Measurements from ENCODE around the gene ARHGAP22. TPM values are rescaled to one million over a fixed set of nuclear protein-coding genes. Genes with fewer than 3 reads are reported as not detected.

The ARHGAP22 gene
- polyA plus RNA-seq, 1 of the 3 experiments (the other 2 are of a cell fraction) = 12.4 TPM

DNA sequence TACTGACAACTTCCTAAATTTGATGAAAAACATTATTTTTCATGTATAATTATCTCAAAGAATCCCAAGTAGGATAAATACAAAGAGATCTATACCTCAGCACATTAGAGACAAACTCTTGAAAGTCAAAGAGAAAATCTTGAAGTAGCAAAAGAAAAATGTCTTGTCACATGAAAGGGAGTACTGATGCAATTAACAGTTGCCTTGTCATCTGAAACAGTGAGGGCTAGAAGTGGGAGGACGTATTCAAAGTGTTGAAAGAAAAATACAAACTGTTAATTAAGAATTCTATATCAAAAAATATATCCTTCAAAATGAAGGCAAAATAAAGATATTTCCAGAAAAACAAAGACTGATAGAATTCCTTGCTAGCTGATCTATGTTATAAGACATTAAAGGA, 35.5 kb upstream of the ARHGAP22 start:
- 65% methylated on average over 1 of the region's 1 CpG for WGBS (ENCODE audit: low lambda C conversion rate)
- TF ChIP-seq RFX5 (IDR thresholded peaks at IDR 0.05; ENCODE audit: low read length) (no peak), GATA2 (CRISPR knock-in tag; IDR thresholded peaks at IDR 0.05) (no peak), RCOR1 (IDR thresholded peaks at IDR 0.05; ENCODE audit: low read length) (no peak), TAF1 (IDR thresholded peaks at IDR 0.05; ENCODE audit: borderline replicate concordance, low read depth, low read length) (no peak), CHD2 (IDR thresholded peaks at IDR 0.05; ENCODE audit: low read length, partially characterized antibody) (no peak), SIN3A (IDR thresholded peaks at IDR 0.05; ENCODE audit: borderline replicate concordance, low read depth, low read length) (no peak)
- TF ChIP-seq, protein P1, sequence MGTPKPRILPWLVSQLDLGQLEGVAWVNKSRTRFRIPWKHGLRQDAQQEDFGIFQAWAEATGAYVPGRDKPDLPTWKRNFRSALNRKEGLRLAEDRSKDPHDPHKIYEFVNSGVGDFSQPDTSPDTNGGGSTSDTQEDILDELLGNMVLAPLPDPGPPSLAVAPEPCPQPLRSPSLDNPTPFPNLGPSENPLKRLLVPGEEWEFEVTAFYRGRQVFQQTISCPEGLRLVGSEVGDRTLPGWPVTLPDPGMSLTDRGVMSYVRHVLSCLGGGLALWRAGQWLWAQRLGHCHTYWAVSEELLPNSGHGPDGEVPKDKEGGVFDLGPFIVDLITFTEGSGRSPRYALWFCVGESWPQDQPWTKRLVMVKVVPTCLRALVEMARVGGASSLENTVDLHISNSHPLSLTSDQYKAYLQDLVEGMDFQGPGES (IDR thresholded peaks at IDR 0.05; ENCODE audit: low read depth, low read length) = no peak
- TF ChIP-seq, protein P2, sequence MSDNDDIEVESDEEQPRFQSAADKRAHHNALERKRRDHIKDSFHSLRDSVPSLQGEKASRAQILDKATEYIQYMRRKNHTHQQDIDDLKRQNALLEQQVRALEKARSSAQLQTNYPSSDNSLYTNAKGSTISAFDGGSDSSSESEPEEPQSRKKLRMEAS (IDR thresholded peaks at IDR 0.05; ENCODE audit: low read depth) = no peak
- TF ChIP-seq, protein P3, sequence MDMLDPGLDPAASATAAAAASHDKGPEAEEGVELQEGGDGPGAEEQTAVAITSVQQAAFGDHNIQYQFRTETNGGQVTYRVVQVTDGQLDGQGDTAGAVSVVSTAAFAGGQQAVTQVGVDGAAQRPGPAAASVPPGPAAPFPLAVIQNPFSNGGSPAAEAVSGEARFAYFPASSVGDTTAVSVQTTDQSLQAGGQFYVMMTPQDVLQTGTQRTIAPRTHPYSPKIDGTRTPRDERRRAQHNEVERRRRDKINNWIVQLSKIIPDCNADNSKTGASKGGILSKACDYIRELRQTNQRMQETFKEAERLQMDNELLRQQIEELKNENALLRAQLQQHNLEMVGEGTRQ (IDR thresholded peaks at IDR 0.05; ENCODE audit: borderline replicate concordance, low read depth, low read length) = no peak
- Histone ChIP-seq H3K4me1 (ENCODE audit: control insufficient read depth in 1 of 2, insufficient read depth in 2 of 2, low read depth in 1 of 2, low read length in 1 of 2) (no peaks in the 10 kb centered on the region; a peak in 1 of 4 replicates), H3K27ac (ENCODE audit: low read depth in 2 of 2, low read length in 1 of 2) (no peak overlapping the region), H3K79me2 (ENCODE audit: insufficient read depth) (peaks cover 53% of the 10 kb centered on the region), H3K4me3 (ENCODE audit: low read depth in 2 of 2, low read length in 1 of 2) (no peak overlapping the region), H2AFZ (ENCODE audit: low read depth) (no peak overlapping the region), H3K9me3 (peaks cover 18% of the 10 kb centered on the region), H3K9me2 (no peaks in the 10 kb centered on the region), H4K20me1 (ENCODE audit: insufficient read depth) (no peaks in the 10 kb centered on the region), H3K9ac (no peak overlapping the region), H3K4me2 (no peak overlapping the region), H3F3A (replicated peaks; ENCODE audit: insufficient read depth) (peaks cover 7% of the 10 kb centered on the region), H3K36me3 (replicated peaks in 1 of 2; ENCODE audit: control insufficient read depth in 1 of 2, insufficient read depth in 2 of 2, low read length in 1 of 2) (peaks cover 0 to 6% of the 10 kb centered on the region in 2 experiments), H3K27me3 (ENCODE audit: insufficient read depth) (no peaks in the 10 kb centered on the region)
- ChIA-PET POLR2A (no interaction called here), CTCF (interaction anchor here (1.0 to 1.7 kb wide), 2 partner anchors 16 to 32 kb away, joined by 4 to 8 read pairs; no protein-coding TSS in a partner anchor)
- DNase-seq = no peak

DNA sequence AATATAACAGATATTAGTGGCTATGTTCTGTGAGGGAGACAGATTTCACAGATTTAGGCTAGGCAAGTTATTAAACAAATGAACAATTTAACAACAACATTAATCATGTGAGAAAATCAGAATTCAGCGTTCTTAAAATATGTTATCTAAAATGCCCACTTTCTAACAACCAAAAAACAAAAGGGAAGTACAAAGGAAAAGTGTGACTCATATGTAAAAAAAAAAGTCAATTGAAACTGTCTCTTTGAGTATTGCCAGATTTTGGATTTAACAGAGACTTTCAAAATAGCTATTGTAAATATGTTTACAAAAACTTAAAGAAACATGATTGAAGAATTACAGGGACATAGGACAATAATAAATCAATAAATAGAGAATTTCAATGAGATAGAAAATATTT, 34.8 kb upstream of the ARHGAP22 start:
- no peak overlapping the region for H3K4me3 ChIP-seq (ENCODE audit: low read depth in 2 of 2, low read length in 1 of 2)
- no peak overlapping the region for H3K27ac ChIP-seq (ENCODE audit: low read depth in 2 of 2, low read length in 1 of 2)
- peaks cover 0 to 2% of the 10 kb centered on the region in 2 experiments; a peak in 1 of 4 replicates for H3K4me1 ChIP-seq (ENCODE audit: control insufficient read depth in 1 of 2, insufficient read depth in 2 of 2, low read depth in 1 of 2, low read length in 1 of 2)
- peaks cover 0 to 6% of the 10 kb centered on the region in 2 experiments for H3K36me3 ChIP-seq (replicated peaks in 1 of 2; ENCODE audit: control insufficient read depth in 1 of 2, insufficient read depth in 2 of 2, low read length in 1 of 2)
- peaks cover 53% of the 10 kb centered on the region for H3K79me2 ChIP-seq (ENCODE audit: insufficient read depth)
- DNase-seq = no peak
- no peak overlapping the region for H2AFZ ChIP-seq (ENCODE audit: low read depth)
- 69% methylated on average over 1 of the region's 1 CpG for WGBS (ENCODE audit: low lambda C conversion rate)
- H4K20me1 ChIP-seq (ENCODE audit: insufficient read depth) = no peaks in the 10 kb centered on the region
- ChIA-PET POLR2A (no interaction called here), CTCF (interaction anchor here (1.0 to 5.3 kb wide), 3 partner anchors 13 to 31 kb away, joined by 3 to 35 read pairs (median 8); no protein-coding TSS in a partner anchor)
- peaks cover 18% of the 10 kb centered on the region for H3K9me3 ChIP-seq
- no peaks in the 10 kb centered on the region for H3K27me3 ChIP-seq (ENCODE audit: insufficient read depth)
- no peak overlapping the region for H3K9ac ChIP-seq
- H3K9me2 ChIP-seq = no peaks in the 10 kb centered on the region
- peaks cover 7% of the 10 kb centered on the region for H3F3A ChIP-seq (replicated peaks; ENCODE audit: insufficient read depth)
- H3K4me2 ChIP-seq = no peak overlapping the region
- TF ChIP-seq MEF2A (IDR thresholded peaks at IDR 0.05; ENCODE audit: borderline replicate concordance, low read depth) = no peak
- TF ChIP-seq, protein P4, sequence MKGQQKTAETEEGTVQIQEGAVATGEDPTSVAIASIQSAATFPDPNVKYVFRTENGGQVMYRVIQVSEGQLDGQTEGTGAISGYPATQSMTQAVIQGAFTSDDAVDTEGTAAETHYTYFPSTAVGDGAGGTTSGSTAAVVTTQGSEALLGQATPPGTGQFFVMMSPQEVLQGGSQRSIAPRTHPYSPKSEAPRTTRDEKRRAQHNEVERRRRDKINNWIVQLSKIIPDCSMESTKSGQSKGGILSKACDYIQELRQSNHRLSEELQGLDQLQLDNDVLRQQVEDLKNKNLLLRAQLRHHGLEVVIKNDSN (IDR thresholded peaks at IDR 0.05; ENCODE audit: borderline replicate concordance, low read depth) = no peak
- no peak for TF ChIP-seq POLR2AphosphoS5 (IDR thresholded peaks at IDR 0.05; ENCODE audit: low read depth, low read length)
- no peak for TF ChIP-seq ELF1 (IDR thresholded peaks at IDR 0.05)
- TF ChIP-seq, protein P5, sequence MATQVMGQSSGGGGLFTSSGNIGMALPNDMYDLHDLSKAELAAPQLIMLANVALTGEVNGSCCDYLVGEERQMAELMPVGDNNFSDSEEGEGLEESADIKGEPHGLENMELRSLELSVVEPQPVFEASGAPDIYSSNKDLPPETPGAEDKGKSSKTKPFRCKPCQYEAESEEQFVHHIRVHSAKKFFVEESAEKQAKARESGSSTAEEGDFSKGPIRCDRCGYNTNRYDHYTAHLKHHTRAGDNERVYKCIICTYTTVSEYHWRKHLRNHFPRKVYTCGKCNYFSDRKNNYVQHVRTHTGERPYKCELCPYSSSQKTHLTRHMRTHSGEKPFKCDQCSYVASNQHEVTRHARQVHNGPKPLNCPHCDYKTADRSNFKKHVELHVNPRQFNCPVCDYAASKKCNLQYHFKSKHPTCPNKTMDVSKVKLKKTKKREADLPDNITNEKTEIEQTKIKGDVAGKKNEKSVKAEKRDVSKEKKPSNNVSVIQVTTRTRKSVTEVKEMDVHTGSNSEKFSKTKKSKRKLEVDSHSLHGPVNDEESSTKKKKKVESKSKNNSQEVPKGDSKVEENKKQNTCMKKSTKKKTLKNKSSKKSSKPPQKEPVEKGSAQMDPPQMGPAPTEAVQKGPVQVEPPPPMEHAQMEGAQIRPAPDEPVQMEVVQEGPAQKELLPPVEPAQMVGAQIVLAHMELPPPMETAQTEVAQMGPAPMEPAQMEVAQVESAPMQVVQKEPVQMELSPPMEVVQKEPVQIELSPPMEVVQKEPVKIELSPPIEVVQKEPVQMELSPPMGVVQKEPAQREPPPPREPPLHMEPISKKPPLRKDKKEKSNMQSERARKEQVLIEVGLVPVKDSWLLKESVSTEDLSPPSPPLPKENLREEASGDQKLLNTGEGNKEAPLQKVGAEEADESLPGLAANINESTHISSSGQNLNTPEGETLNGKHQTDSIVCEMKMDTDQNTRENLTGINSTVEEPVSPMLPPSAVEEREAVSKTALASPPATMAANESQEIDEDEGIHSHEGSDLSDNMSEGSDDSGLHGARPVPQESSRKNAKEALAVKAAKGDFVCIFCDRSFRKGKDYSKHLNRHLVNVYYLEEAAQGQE (IDR thresholded peaks at IDR 0.05; ENCODE audit: low read depth, low read length) = no peak
- TF ChIP-seq EP300 (IDR thresholded peaks at IDR 0.05; ENCODE audit: borderline replicate concordance in 1 of 2, low read depth in 1 of 2, low read length in 1 of 2) = no peak
- TF ChIP-seq FOXM1 (IDR thresholded peaks at IDR 0.05; ENCODE audit: low read depth) = no peak
- no peak for TF ChIP-seq EZH2phosphoT487 (IDR thresholded peaks at IDR 0.05; ENCODE audit: borderline replicate concordance, low read depth)
- no peak for TF ChIP-seq FOSL2 (IDR thresholded peaks at IDR 0.05; ENCODE audit: borderline replicate concordance, low read depth)
- no peak for TF ChIP-seq YY1 (IDR thresholded peaks at IDR 0.05; ENCODE audit: low read depth)
- TF ChIP-seq MXI1 (IDR thresholded peaks at IDR 0.05; ENCODE audit: low read depth, low read length) = no peak
- TF ChIP-seq SMC3 (IDR thresholded peaks at IDR 0.05; ENCODE audit: low read depth, low read length) = no peak
- TF ChIP-seq TEAD4 (IDR thresholded peaks at IDR 0.05; ENCODE audit: borderline replicate concordance, insufficient read depth) = no peak
- TF ChIP-seq CHD2 (IDR thresholded peaks at IDR 0.05; ENCODE audit: low read length, partially characterized antibody) = no peak
